ENCODE results near the gene GRIN1. TPM values are rescaled to one million over a fixed set of nuclear protein-coding genes. Genes with fewer than 3 reads are reported as not detected.

The GRIN1 gene
- total RNA-seq, 1 donor from 2014 or later, result not detected

DNA sequence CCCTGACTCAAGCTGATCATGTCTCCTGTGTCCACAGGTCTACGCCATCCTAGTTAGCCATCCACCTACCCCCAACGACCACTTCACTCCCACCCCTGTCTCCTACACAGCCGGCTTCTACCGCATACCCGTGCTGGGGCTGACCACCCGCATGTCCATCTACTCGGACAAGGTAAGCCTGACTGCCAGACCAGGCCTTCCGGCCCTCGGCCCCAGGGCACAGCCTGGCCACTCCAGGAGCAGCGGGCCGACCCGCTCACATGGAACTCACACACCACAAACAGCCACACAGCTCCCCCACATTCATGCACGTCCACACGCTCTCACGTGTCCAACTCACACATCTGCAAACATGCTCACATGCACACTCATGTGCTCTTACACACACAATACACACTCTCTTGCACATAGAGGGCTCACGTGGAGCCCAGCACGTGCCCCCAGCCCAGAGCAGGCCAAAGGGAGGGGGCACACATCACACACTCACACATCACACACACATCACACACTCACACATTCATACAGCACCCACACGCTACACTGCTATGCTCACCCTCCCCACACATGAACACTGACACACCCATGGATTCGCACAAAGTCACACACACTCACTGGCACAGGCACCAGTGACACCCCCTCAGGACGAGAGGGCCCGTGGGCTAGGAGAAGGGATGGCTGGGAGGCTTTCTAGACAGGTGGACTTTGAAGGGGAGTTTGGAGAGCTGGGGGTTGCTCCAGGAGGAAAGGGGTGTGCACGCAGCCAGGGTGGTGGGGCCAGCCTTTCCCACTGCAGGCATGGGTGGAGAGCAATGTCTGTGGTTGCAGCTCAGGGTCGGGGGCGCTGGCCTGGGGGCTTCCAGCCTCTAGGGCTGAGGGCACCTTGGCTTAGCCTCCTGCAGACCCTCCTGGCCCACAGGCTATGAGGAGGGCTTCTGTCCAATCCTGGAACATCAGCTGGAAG, 3.3 kb downstream of the GRIN1 start:
- peaks cover 41% of the 10 kb centered on the region for H4K20me1 ChIP-seq (ENCODE audit: low read depth)
- H3K27ac ChIP-seq, result no peak overlapping the region
- Mint-ChIP-seq H3K4me1 (peaks cover 2% of the 10 kb centered on the region), H3K27me3 (ENCODE audit: insufficient read depth, low read depth) (peaks cover 67% of the 10 kb centered on the region), H3K36me3 (no peaks in the 10 kb centered on the region), H3K9me3 (no peaks in the 10 kb centered on the region), H3K4me3 (peak overlapping the region; percentile 48), H3K27ac (no peak overlapping the region)
- no peak overlapping the region for H2AFZ ChIP-seq (replicated peaks)
- peak; percentile 0 for DNase-seq (ENCODE audit: low spot score)
- H3K27me3 ChIP-seq, result peaks cover 92% of the 10 kb centered on the region
- no peaks in the 10 kb centered on the region for H3K79me2 ChIP-seq (ENCODE audit: low read depth)
- H3K36me3 ChIP-seq, result no peaks in the 10 kb centered on the region
- H3K4me2 ChIP-seq, result no peak overlapping the region
- no peak overlapping the region for H3K4me3 ChIP-seq
- H3F3A ChIP-seq (ENCODE audit: low read depth), result peaks cover 6% of the 10 kb centered on the region
- no peaks in the 10 kb centered on the region for H3K4me1 ChIP-seq
- H3K9ac ChIP-seq, result no peak overlapping the region
- no peaks in the 10 kb centered on the region for H3K9me3 ChIP-seq (ENCODE audit: low read depth)
- no peak for TF ChIP-seq EZH2phosphoT487 (IDR thresholded peaks at IDR 0.05)
- TF ChIP-seq, protein P1, sequence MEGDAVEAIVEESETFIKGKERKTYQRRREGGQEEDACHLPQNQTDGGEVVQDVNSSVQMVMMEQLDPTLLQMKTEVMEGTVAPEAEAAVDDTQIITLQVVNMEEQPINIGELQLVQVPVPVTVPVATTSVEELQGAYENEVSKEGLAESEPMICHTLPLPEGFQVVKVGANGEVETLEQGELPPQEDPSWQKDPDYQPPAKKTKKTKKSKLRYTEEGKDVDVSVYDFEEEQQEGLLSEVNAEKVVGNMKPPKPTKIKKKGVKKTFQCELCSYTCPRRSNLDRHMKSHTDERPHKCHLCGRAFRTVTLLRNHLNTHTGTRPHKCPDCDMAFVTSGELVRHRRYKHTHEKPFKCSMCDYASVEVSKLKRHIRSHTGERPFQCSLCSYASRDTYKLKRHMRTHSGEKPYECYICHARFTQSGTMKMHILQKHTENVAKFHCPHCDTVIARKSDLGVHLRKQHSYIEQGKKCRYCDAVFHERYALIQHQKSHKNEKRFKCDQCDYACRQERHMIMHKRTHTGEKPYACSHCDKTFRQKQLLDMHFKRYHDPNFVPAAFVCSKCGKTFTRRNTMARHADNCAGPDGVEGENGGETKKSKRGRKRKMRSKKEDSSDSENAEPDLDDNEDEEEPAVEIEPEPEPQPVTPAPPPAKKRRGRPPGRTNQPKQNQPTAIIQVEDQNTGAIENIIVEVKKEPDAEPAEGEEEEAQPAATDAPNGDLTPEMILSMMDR (IDR thresholded peaks at IDR 0.05), result no peak
- TF ChIP-seq EZH2 (IDR thresholded peaks at IDR 0.05), result no peak

DNA sequence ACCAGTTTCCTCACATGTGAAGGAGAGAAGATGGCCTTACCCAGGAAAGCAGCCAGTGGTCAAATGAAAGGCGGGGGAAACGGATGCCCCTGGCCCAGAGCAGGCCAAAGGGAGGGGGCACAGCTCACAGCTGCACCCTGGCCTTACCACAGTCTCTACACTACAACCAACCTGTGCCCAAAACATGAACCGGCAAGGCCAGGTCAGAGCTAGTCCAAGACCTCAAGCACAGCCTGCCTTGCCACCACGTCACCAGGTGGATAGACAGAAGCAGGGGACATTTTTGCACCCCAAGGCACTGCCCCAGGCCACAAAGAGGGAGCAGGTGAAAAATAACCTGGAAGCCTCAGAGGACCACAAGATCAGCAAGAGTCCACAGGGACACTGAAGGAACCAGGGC, 4.5 kb downstream of the GRIN1 start:
- no peaks in the 10 kb centered on the region for H3K36me3 ChIP-seq
- no peaks in the 10 kb centered on the region for H3K79me2 ChIP-seq (ENCODE audit: low read depth)
- peaks cover 60% of the 10 kb centered on the region for H3K27me3 Mint-ChIP-seq (ENCODE audit: insufficient read depth, low read depth)
- H2AFZ ChIP-seq (replicated peaks), result no peak overlapping the region
- TF ChIP-seq, protein P1 (IDR thresholded peaks at IDR 0.05), result no peak
- no peak for TF ChIP-seq EZH2 (IDR thresholded peaks at IDR 0.05)
- no peak for TF ChIP-seq EZH2phosphoT487 (IDR thresholded peaks at IDR 0.05)
- no peaks in the 10 kb centered on the region for H3K4me1 ChIP-seq
- H3F3A ChIP-seq (ENCODE audit: low read depth), result peaks cover under 1% of the 10 kb centered on the region
- no peak overlapping the region for H3K27ac Mint-ChIP-seq
- H3K4me1 Mint-ChIP-seq, result peaks cover 2% of the 10 kb centered on the region
- H3K36me3 Mint-ChIP-seq, result no peaks in the 10 kb centered on the region
- no peaks in the 10 kb centered on the region for H3K9me3 ChIP-seq (ENCODE audit: low read depth)
- no peak overlapping the region for H3K4me3 ChIP-seq
- H3K9me3 Mint-ChIP-seq, result no peaks in the 10 kb centered on the region
- no peak overlapping the region for H3K4me2 ChIP-seq
- DNase-seq (ENCODE audit: low spot score), result no peak
- peaks cover 29% of the 10 kb centered on the region for H4K20me1 ChIP-seq (ENCODE audit: low read depth)
- no peak overlapping the region for H3K4me3 Mint-ChIP-seq
- H3K9ac ChIP-seq, result no peak overlapping the region
- H3K27me3 ChIP-seq, result peaks cover 92% of the 10 kb centered on the region
- H3K27ac ChIP-seq, result no peak overlapping the region

DNA sequence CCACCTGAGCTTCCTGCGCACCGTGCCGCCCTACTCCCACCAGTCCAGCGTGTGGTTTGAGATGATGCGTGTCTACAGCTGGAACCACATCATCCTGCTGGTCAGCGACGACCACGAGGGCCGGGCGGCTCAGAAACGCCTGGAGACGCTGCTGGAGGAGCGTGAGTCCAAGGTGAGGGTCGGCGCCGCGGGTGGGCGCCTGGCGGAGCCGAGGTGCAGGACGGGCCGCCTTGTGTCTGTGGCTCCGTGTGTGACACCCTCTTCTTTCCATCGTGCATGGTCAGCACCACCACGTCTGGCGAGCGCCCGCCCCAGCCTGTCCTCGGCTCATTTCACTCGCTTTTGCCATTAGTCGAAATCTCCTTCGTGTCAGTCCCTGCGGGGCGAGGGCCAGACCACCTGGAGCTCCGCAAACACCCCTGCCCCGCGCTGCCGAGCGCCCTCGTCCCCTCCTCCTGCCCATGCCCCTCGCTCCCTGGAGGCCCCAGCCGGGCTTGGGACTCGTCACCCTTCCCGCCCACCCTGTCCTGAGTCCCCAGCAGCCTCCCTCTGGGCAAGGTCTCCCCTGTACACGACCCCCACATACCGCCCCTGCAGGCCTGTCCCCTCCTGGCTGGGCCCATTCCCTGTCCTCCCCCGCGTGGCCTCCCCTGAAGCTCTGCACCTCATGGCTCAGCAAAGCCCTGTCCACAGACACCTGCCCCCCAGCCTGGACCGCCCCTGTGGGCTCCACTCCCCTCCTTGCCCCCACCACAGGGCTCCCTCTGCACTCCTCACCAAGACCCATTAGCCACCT, 7.0 kb downstream of the GRIN1 start:
- peaks cover 40% of the 10 kb centered on the region for H3K27me3 Mint-ChIP-seq (ENCODE audit: insufficient read depth, low read depth)
- Histone ChIP-seq H3K79me2 (ENCODE audit: low read depth) (no peaks in the 10 kb centered on the region), H3K36me3 (no peaks in the 10 kb centered on the region), H3K9ac (no peak overlapping the region), H3K4me2 (no peak overlapping the region), H4K20me1 (ENCODE audit: low read depth) (peaks cover 7% of the 10 kb centered on the region), H2AFZ (replicated peaks) (no peak overlapping the region), H3K27me3 (peaks cover 90% of the 10 kb centered on the region), H3K27ac (no peak overlapping the region), H3K4me3 (no peak overlapping the region), H3K9me3 (ENCODE audit: low read depth) (no peaks in the 10 kb centered on the region), H3K4me1 (no peaks in the 10 kb centered on the region), H3F3A (ENCODE audit: low read depth) (peaks cover under 1% of the 10 kb centered on the region)
- TF ChIP-seq EZH2 (IDR thresholded peaks at IDR 0.05) (no peak), EZH2phosphoT487 (IDR thresholded peaks at IDR 0.05) (no peak)
- TF ChIP-seq, protein P1 (IDR thresholded peaks at IDR 0.05), result no peak
- H3K4me3 Mint-ChIP-seq, result no peak overlapping the region
- no peaks in the 10 kb centered on the region for H3K4me1 Mint-ChIP-seq
- no peaks in the 10 kb centered on the region for H3K36me3 Mint-ChIP-seq
- H3K27ac Mint-ChIP-seq, result no peak overlapping the region
- DNase-seq (ENCODE audit: low spot score), result no peak
- H3K9me3 Mint-ChIP-seq, result no peaks in the 10 kb centered on the region
